Measurements from ENCODE around the gene NRARP.

- TF ChIP-seq CTCF (IDR thresholded peaks at IDR 0.05) (no peak), POLR2A (IDR thresholded peaks at IDR 0.05) (no peak), POLR2AphosphoS5 (IDR thresholded peaks at IDR 0.05) (no peak)
Measured at GRCh38 chr9:137307255-137308056, 5.4 kb upstream of the NRARP start.
